HG02981 (cell line): ENCODE results near the gene NLRP13.
"Not testable (repeated sequence)": the region's sequence is repeated elsewhere in the genome, so short reads cannot be mapped to it uniquely, and the experiment has no call there.

Source experiments
- ATAC-seq: cut with Tn5 transposase; IDR thresholded peaks from one replicate; pipeline ENCODE4 v1.9.1; 2021; ENCODE audit warnings: mild to moderate bottlenecking, moderate library complexity; ENCODE audit not compliant: unreplicated experiment

The NLRP13 gene, protein sequence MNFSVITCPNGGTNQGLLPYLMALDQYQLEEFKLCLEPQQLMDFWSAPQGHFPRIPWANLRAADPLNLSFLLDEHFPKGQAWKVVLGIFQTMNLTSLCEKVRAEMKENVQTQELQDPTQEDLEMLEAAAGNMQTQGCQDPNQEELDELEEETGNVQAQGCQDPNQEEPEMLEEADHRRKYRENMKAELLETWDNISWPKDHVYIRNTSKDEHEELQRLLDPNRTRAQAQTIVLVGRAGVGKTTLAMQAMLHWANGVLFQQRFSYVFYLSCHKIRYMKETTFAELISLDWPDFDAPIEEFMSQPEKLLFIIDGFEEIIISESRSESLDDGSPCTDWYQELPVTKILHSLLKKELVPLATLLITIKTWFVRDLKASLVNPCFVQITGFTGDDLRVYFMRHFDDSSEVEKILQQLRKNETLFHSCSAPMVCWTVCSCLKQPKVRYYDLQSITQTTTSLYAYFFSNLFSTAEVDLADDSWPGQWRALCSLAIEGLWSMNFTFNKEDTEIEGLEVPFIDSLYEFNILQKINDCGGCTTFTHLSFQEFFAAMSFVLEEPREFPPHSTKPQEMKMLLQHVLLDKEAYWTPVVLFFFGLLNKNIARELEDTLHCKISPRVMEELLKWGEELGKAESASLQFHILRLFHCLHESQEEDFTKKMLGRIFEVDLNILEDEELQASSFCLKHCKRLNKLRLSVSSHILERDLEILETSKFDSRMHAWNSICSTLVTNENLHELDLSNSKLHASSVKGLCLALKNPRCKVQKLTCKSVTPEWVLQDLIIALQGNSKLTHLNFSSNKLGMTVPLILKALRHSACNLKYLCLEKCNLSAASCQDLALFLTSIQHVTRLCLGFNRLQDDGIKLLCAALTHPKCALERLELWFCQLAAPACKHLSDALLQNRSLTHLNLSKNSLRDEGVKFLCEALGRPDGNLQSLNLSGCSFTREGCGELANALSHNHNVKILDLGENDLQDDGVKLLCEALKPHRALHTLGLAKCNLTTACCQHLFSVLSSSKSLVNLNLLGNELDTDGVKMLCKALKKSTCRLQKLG

DNA sequence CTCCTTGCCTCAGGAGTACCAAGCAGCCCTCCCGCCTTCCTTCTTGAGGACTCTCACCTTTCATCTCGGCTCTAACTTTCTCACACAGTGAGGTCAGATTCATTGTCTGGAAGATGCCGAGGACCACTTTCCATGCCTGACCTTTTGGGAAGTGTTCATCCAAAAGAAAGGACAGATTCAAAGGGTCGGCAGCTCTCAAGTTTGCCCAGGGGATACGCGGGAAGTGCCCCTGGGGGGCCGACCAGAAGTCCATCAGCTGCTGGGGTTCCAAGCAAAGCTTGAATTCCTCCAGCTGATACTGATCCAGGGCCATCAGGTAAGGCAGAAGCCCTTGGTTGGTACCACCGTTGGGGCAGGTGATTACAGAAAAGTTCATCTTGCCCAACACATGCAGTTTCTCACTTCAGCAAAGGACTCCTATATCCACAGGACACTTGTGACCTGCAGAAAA, at the start of gene NLRP13:
NLRP13 (minus strand) TSS at position 401 of the 451 bp plus-strand sequence; CDS start at position 376, 25 bp downstream.
- ATAC-seq: no peak

DNA sequence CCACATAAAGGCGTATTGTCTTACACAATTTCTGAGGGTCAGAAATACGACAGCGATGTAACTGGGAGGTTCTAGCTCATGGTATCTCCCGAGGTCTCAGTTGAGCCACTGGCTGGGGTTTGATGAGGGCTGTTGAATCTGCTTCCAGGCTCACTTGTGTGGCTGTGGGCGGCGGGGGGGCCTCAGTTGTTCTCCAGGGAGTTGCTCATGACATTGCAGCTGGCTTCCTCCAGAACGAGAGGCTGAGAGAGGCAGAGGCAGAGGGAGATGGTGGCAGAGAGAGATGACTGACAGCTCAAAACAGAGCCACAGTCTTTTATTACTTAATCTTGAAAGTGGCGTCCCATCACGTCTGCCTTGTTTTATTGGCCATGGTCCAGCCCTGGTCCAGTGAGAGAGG, 48.3 kb upstream of the NLRP13 start:
- ATAC-seq: no peak

DNA sequence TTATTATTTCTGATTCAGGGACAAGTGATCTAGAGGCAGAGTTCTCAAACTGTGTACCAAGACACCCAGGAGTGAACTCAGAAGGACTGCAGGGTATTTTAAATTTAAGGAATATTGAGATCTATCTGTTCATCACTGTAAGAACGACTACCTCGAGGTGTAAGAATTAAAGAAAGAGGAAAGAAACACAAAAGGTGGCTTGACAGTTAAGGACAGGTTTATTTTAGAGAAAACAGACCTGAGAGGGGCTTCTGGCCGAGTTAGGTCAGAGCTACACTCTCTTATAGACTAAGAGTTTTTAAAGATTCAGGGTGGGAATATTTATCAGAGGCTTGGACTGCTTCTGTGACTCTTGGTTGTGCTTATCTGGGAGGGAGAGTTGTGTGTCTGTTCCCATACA, 41.8 kb upstream of the NLRP13 start:
- no peak for ATAC-seq

DNA sequence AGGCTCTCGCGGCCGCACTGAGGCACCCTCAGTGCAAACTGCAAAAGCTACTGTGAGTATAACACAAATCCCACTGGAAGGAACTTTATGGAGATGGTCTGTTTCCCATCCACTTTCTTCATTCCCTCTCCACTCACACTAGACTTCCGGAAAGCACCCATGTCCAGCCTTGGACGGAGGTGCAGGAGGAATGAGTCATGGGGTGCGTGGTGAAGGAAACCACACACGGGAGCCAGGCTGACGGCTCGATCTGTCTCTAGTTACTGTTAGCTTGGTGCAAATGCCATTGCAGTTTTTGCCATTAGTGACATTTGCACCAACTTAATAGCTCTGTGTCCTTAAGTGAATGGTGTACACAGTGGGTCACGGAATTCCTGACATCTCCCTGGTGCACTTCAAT, 30.1 kb upstream of the NLRP13 start:
- ATAC-seq: no peak

DNA sequence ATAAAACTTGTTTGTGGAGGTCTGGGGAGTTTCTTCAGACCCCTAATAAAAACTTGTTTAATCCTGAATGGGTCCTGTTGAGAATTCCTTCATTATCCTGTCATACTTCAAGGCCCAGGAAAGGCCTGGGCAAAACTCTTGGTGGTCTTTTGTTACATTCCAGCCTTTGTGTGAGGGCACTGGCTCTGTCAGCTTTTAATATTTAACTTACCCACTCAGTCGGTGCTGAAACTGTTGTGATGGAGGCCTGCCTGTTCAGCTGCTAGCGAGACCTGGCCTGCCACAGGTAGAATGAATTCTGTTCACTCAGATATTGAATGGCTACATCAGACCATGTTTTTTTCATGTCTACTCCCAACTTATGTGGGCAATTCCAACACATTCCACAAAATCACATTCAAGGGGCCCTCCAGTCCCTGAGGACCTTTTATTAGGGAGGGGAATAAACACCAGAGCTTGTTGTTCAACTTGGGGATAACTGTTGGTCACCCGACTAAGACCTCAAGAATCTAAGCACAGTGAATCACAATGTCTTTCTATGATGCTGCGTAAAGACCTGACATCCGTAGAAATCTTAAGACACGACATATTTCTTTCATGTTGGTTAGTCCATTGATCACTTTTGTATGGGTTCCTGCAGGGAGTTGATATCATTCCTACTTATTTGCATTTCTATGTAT, 28.0 kb upstream of the NLRP13 start:
- ATAC-seq: no peak

DNA sequence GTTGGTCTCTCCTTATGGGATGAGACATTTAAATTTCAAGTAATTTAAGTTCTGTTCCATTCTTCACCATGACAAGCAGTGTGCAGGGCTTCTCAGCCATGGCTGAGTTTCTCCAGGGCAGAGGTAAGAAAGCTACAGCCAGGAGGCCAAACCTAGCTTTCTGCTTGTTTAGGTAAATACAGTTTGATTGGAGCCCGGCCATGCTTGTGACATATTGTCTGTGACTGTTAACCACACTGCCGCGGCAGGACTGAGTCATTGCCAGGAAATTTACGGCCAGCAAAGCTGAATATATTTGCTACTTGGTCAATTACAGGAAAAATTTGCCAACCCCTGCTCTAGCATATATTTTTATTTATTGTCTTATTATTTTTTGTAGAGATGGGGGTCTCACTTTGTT, 26.2 kb upstream of the NLRP13 start:
- no peak for ATAC-seq

DNA sequence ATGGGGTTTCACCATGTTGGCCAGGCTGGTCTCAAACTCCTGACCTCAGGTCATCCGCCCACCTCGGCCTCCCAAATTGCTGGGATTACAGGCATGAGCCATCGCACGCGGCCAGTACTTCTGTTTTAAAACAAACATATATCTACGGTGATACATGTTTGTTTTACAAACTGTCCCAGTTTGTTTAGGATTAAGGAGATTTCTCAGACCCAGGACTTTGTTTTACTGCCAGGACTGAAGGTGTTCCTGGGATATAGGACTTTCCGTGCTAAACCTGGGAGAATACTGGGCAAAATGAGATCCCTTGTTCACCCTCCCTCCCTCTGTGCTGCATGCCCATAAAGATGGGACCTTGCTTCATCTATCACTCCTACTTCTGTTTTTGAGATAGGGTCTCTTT, 24.3 kb upstream of the NLRP13 start:
- no peak for ATAC-seq

DNA sequence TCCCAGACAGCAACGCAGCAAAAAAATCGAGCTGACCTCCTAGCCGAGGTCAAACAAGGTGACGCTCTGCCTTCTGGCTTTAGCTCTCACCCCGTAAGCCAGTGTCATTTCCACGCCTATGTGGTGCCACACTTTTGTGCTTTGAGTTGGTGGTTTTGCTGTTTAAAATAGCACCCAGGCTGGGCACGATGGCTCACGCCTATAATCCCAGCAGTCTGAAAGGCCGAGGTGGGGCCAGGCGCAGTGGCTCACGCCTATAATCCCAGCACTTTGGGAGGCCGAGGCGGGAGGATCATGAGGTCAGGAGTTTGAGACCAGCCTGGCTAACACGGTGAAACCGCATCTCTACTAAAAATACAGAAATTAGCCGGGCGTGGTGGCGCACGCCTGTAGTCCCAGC, 18.4 kb upstream of the NLRP13 start:
- not testable (repeated sequence) for ATAC-seq

DNA sequence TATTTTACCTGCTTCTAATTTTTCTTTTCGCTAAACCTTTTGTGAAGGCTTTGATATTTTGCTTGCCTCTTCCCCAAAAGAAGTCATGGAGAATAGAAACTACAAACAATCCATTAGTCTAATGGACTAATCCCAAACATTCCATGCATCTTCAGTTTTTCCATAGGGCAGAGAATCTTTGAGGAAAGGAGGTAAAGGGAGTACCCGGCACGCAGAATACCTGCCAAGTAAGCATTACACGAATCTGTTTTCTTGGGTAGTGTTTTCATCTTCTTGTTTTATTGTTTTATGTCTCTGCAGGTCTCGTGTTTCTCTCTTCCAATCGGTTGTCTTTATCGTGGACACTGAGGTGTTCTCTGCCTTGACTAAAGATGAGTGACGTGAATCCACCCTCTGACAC, 15.4 kb upstream of the NLRP13 start, which contains the start of gene NLRP8:
NLRP8 (plus strand) TSS at position 301 of the 400 bp plus-strand sequence.
- no peak for ATAC-seq

DNA sequence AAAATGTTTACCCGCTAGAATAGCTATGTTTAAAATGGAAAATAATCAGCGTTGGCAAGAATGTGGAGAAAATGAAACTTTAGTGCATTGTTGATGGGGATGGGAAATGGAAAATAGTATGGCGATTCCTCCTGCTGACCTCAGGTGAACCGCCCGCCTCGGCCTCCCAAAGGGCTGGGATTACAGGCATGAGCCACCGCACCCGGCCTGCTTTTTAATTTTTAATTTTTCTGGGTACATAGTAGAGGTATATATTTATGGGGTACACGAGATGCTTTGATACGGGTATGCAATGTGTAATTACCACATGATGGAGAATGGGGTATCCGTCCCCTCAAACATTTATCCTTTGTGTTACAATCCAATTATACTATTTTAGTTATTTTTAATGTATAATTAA, 8.2 kb upstream of the NLRP13 start:
- ATAC-seq: no peak

DNA sequence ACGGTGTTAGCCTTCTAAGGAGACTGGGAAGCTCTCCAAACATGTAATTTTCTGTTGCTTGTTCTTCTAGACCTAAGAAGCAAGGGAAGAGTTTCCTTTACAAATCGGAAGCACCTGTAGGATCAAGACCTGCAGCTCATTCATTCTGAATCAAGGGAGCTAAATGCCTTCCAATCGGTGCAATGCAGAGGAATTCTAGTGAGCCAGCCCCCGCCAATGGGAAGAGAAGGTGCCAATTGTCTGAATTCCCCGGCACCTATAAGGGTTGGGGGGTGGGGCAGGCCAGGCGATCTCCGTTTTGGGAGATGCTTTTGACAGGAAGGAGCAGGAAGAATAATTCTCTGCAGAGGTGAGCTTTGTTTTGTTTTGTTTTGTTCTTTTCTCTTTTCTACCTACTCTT, 7.1 kb upstream of the NLRP13 start:
- ATAC-seq: no peak

DNA sequence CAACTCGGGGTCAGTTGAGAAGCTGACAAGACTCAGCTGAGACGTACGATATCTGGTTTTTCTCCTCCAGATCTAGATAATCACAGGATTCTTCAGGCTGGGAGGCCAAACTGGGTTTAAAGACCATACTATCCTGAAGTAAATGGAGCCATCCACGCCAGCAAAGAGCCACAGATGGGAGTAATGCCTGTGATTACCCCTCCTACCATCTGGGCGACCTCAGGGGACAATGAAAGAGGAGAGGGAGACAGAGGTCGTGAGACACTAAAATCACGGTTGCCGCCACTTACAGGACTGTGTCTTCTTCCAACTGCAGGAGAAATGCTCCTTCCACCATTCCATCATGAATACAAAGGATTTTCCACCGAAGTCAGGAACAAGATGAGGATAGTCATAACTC, 3.1 kb upstream of the NLRP13 start:
- ATAC-seq: no peak

DNA sequence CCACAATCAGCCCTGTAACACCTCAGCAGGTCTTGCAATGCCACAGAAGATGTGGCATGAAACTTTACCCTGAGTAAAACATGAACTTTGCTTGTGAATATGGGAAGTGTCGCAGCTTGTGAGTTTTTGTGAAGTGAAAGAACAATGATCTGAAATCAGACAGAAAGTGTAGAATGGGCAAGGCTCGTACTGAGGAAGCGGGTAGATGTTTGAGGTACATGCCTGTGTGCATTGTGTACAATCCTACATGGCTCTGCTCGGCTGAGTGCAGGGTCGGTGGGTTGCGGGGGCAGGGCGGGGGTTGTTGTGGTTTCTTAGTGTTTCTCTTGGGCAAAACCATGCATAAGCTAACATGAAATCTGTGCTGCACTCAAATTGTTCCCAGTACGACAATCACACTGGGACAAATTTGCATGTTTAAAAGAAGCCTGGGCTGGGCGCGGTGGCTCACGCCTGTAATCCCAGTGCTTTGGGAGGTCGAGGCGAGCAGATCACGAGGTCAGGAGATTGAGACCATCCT, 1.1 kb downstream of the NLRP13 start:
- ATAC-seq: no peak

DNA sequence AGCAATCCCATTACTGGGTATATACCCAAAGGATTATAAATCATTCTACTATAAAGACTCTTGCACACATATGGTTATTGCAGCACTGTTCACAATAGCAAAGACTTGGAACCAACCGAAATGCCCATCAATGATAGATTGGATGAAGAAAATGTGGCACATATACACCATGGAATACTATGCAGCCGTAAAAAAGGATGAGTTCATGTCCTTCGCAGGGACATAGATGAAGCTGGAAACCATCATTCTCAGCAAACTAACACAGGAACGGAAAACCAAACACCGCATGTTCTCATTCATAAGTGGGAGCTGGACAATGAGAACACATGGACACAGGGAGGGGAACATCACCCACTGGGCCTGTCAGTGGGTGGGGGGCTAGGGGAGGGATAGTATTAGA, 2.9 kb downstream of the NLRP13 start:
- not testable (repeated sequence) for ATAC-seq

DNA sequence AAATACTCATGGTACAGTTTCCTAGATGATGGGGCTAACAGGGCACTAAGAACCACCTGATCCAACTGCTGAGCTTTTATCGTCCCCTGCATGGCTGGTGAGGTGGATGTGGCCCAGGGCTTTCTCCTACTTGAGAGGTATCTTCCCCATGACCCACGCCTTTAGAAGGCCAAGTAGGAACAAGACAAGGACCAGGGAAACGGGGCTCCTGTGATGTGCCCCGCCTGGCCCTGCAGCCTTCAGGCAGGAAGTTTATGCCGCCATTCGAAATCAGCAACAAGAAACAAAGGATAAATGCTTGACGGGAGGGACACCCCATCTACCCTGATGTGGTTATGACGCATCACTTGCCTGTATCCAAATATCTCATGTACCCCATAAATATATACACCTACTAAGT, 4.1 kb downstream of the NLRP13 start:
- no peak for ATAC-seq

DNA sequence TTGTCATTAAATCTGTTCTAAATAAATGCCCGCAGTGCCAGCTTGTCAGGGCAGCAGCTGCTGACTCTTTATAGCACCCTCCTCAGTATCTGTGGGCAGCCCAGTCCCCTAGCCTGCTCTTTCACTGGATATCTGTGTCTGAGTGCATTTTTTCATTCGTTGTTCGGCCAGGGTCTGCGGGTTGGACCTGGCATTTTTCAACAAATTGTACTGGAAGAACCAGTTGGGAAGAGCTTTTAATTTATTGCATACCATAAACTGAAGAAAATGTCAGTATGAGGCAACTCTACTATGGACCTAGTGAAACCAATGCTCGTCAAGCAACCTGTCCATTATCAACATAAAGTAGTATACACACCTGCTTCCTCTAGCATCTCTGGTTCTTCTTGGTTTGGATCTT, 8.6 kb downstream of the NLRP13 start:
- ATAC-seq: no peak

DNA sequence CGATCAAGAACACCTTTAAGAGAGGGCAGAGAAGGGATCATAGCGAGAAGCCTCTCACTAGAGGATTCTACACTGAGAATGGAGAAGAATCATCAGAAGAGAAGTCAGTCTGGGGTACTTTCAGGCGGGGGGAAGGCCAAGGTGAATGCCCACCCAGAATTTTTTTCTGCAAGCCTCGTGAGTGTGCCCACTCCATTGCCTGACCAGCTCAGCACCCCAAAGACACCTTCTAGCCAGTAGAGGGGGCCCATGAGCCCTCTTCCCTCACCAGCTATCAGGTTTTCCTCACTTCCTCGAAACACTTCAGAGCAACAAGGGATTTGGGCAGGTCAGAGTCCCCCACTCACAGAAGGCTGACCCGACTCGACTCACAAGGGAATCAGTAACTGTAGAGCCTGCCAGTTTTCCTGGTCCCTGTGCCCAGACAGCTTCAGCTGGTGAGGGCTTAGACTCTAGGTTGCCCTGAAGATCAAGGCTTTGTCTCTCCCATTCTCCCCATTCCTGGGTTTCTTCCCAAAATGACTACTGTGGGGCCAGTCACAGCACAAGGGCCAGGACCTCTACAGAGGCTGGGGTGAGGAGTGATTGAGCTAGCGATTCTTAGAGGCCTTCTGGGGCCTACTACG, 18.4 kb downstream of the NLRP13 start:
- ATAC-seq: no peak

DNA sequence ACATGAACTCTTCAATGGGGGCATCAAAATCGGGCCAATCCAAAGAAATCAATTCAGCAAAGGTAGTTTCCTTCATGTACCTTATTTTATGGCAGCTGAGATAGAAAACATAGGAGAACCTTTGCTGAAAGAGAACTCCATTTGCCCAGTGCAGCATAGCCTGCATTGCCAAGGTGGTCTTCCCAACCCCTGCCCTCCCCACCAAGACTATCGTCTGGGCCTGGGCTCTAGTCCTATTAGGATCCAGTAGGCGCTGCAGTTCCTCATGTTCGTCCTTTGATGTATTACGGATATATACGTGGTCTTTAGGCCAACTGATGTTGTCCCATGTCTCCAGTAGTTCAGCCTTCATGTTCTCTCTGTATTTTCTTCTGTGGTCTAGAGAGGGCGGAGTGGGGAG, 19.2 kb downstream of the NLRP13 start:
- no peak for ATAC-seq

DNA sequence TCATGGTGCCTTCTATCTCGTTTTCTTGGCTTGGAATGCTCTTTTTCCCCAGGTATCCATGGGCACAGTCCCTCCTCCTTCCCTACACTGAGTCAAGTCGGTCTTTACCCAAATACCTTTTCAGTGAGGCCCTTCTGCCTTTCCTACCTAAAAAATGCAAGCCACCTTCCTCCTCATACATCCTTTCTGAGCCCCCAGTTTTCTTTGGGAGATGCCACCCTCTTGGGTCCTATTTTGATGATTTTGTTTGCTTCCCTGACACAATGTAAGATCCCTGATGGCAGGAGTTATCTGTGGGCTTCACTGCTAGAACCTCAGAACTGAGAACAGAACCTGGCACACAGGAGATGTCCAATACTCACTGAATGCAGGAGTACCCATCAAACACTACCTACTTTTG, 22.3 kb downstream of the NLRP13 start:
- ATAC-seq: no peak

DNA sequence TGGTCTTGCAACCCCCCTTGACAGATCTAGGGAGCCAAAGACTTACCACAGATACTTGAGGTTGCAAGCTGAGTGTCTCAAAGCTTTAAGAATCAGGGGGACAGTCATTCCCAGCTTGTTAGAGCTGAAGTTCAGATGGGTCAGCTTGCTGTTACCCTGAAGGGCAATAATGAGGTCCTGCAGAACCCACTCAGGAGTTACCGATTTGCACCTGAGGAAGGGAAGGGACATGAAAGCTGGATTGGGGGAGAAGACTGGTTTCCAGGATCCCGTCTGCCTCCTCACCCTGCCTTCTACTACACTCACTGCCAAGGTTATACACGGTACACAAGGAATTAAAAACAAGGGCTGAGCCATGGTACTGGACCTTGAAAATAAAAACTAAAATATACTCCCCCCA, 24.4 kb downstream of the NLRP13 start:
- no peak for ATAC-seq
